Measurements from ENCODE around the gene STAC2.
"Not testable (repeated sequence)": the region's sequence is repeated elsewhere in the genome, so short reads cannot be mapped to it uniquely, and the experiment has no call there.

The STAC2 gene

DNA sequence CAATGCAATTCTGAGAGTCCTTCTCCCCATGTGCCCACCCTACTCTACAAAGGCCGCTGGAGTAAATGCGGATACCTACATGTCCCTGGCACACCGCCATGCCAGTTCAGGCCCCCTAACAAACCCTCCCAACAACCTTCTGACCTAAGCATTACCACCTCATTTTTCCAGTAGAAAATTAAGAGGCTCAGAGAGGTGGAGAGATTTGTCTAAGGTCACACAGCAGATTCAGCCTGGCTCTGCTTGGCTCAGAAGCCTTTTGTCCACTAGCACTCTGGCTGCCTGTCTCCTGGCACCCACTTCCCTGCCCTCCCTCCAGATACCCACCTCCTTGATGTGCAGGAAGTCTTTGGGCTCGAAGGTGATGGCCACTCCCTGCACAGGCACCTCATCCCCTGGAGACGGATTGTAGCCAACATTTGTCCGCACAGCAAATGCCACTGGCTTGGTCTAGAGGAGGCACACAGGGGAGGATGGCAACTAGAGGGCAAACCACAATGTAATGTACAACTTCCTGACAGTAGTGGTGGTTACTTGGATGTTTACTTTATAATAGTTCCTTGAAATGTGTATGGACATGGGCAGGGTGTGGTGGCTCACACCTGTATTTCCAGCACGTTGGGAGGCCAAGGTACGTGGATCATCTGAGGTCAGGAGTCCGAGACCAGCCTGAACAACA lies 38.5 kb downstream of the STAC2 start:
- no peak for DNase-seq (ENCODE audit: low read depth in 3 of 3, low spot score in 1 of 3)

GRCh38 chr17:39186481-39187002 lies 39.2 kb downstream of the STAC2 start:
- DNase-seq (ENCODE audit: low read depth in 3 of 3, low spot score in 1 of 3), result no peak

- no peak for DNase-seq (ENCODE audit: low read depth in 3 of 3, low spot score in 1 of 3)
Measured at GRCh38 chr17:39183720-39184119, 42.0 kb downstream of the STAC2 start.

- no peak for DNase-seq (ENCODE audit: low read depth in 3 of 3, low spot score in 1 of 3)
Measured at GRCh38 chr17:39183045-39183444, 42.7 kb downstream of the STAC2 start.

- no peak for DNase-seq (ENCODE audit: low read depth in 3 of 3, low spot score in 1 of 3)
Measured at GRCh38 chr17:39181303-39181702, 44.4 kb downstream of the STAC2 start.

DNA sequence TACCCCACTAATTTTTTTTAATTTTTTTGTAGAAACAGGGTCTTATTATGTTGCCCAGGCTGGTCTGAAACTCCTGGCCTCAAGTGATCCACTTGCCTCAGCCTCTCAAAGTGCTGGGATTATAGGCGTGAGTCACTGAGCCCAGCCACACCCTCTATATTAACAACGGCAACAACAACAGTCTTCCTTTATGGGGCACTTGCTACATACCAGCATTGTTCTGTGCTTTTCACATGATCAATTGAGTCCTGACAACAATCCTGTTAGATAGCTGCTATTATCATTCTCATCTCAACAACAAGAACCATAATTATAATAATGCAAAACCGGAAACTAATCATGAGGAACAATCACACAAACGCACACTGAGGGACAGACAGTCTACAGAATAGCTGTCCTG lies 47.2 kb downstream of the STAC2 start:
- DNase-seq (ENCODE audit: low read depth in 3 of 3, low spot score in 1 of 3), result no peak

DNA sequence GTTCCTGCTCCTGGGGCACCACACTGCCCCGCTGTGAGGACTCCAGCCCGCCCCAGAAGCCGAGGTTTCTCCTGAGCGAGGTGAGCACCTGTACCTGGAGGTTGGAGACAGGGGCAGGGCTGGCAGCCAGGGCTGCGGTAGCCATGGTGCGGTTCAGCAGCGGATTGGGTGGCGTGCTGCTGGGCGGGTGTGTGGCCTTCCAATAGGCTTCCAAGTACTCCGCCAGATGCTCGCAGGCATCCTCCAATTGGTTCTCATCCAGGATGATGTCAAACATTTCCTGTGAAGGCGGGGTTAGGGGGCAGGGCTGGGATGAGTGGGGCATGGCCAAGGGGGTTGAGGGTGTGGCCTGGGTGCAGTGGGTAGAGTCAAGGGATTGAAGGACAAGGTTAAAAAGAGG lies 48.5 kb downstream of the STAC2 start:
- DNase-seq (ENCODE audit: low read depth in 3 of 3, low spot score in 1 of 3), result no peak

- DNase-seq (ENCODE audit: low read depth in 3 of 3, low spot score in 1 of 3), result no peak
Measured at GRCh38 chr17:39175695-39176093, 50.1 kb downstream of the STAC2 start.

DNA sequence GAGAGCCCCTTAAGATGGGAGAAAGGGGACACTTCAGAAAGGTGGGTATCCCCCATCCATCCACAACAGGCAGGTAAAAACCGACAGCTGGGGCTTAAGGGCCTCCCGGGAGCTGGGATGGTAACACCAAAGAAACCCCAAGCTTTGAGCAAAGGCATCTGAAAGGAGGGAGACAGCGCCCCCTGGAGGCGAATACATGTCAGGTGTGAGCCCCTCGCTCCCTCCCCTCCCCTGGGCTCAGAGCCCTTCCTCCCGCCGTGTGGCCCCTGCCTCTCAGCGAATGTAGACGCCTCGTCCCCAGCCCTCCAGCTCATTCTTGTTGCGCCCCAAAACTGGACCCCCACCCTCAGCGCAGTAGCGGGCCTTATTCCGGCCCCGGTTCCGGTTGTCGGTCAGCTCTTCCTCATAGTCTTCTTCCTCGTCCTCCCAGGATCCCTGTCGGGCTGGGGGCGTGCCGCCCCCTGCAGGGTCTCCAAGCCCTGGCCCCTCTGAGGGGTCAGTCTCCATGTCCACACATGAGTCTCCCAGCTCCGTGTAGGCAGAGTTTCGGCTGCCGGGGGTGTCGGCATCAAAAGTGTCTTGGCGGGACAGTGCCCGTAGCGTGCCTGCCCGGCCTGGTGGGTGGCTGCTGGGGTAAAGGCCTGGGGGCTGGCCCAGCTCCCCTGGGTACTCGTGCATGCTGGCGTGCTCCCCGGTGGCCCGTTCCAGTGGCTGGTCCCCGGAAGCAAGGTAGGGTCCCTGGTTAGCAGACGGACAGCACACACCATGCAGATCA lies 50.6 kb downstream of the STAC2 start:
- DNase-seq (ENCODE audit: low read depth in 3 of 3, low spot score in 1 of 3), result peak; percentile 47 to 70 (median 50)

DNA sequence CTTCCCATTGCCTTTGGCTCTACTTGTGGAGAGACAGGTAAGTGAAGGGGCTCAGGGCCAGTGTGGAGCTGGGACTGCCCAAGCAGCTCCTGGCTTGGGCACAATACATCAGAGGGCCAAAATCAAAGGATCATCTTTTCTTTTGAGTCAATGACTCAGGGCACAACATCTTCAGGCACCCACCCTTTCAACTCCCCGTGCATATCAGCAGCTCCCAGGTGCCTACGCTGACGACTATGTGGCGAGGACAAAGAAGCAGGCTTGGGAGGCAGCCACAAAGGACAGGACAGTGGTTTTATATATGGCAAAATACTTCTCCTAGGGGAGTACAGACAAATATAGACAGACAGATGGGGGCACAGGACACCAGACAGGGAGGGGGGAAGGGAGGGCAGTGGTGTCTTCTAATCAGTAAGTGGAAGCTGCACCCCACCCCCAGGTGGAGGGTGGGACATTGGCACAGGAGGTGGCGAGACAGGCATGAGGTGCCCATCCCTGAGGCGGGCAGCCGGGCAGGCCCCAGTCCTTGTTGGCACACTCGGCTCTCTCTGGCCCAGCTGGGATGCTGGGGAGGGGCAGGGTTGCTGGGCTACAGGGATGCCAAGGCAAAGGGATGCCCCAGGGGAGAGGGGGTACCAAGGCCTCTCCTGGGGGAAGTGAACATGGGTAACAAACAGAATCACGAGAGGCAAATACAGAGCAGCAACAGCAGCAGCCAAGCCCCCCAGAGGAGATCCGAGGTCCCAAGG lies 52.0 kb downstream of the STAC2 start:
- no peak for DNase-seq (ENCODE audit: low read depth in 3 of 3, low spot score in 1 of 3)

DNA sequence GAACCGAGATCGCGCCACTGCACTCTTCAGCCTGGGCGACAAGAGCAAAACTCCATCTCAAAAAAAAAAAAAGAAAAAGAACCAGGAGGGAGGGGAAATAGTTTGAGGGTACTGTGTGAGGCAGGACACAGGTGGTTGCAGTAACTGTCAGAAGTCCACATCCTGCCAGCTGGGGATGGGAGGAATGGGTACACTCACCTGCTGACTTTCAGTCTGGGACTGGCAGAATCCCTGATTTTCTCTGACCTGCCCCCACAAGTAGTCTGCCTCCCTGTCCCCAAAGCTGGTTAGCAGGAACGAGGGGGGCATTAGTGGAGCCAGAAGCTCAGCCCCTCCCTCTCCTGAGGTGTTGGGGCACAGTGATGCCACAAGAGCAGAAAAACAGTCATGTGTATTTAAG lies 52.7 kb downstream of the STAC2 start:
- no peak for DNase-seq (ENCODE audit: low read depth in 3 of 3, low spot score in 1 of 3)

DNA sequence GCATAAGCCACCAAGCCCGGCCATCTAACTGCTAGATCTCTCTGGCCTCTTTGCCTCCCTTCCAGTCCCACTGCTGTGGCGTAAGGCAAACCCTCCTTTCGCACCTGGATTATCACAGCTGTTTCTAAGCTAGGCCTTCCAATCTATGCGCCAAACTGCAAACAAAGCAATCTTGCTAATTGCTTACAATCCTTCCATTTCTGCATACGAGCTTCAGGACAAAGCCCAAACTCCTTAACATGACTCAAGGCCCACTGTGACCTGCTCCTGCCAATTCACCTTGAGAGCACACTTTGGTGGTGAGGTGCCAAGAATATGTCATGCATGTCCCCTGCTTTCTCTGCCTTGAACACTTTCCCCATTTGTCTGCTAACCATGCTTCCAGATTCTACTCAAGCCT lies 53.8 kb downstream of the STAC2 start:
- DNase-seq (ENCODE audit: low read depth in 3 of 3, low spot score in 1 of 3), result no peak

DNA sequence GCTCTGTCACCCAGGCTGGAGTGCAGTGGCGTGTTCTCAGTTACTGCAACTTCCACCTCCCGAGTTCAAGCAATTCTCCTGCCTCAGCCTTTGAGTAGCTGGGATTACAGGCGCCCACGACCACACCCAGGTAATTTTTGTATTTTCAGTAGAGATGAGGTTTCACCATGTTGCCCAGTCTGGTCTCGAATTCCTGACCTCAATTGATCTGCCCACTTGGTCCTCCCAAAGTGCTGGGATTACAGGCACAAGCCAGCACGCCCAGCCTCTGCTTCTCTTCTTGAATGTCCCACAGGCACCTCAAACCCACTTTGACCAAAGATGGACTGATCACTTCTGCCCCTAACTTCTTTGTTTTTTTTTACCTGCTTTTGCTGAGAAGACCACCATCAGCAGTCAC lies 55.2 kb downstream of the STAC2 start:
- no peak for DNase-seq (ENCODE audit: low read depth in 3 of 3, low spot score in 1 of 3)

- DNase-seq (ENCODE audit: low read depth in 3 of 3, low spot score in 1 of 3), result no peak
Measured at GRCh38 chr17:39170109-39170508, 55.6 kb downstream of the STAC2 start.

DNA sequence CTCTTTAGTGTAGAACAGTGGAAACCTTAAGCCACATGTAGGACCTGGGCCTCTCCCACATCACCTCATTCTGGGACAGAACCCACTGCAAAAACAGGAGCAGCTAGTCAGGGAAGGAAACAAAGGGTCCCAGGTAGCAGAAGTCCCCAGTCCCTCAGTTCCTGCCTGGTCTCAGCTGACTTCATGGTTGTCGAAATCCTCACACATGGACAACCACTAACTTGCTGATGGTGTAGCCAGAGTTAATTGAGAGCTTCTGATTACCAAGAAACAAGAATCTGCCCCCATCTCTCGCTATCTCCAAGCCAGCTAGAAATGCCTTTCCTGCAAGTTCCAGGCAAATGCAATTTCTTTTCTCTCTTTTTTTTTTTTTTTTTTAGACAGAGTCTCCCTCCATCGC lies 56.2 kb downstream of the STAC2 start:
- no peak for DNase-seq (ENCODE audit: low read depth in 3 of 3, low spot score in 1 of 3)

- DNase-seq (ENCODE audit: low read depth in 3 of 3, low spot score in 1 of 3), result no peak
Measured at GRCh38 chr17:39169101-39169500, 56.6 kb downstream of the STAC2 start.

DNA sequence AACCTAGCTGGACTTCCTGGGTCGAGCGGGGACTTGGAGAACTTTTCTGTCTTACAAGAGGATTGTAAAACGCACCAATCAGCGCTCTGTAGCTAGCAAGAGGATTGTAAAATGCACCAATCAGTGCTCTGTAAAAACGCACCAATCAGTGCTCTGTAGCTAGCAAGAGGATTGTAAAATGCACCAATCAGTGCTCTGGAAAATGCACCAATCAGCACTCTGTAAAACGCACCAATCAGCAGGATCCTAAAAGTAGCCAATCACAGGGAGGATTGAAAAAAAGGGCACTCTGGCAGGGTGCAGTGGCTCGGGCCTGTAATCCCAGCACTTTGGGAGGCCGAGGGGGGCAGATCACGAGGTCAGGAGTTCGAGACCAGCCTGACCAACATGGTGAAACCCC lies 57.2 kb downstream of the STAC2 start:
- not testable (repeated sequence) for DNase-seq (ENCODE audit: low read depth in 3 of 3, low spot score in 1 of 3)

DNA sequence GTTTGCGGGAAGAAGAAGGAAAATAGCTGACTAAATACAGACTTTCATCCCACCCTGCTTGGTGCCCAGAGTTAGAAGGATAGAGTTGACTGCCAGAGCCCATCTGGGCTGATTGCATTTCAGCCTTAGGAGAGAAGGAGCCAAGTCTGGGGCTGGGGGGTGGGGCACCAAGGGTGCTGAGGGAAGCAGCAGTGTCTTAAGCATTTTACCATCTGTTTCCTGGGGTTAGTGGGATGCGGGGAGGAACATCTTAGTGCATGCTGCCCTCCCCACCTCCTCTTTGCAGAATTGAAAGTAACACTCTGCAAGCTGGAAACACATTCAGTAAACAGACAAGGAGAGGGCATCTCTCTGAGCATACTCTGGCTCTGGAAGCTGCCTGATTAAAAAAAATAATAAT lies 58.3 kb downstream of the STAC2 start:
- no peak for DNase-seq (ENCODE audit: low read depth in 3 of 3, low spot score in 1 of 3)

GRCh38 chr17:39166437-39167335 lies 59.1 kb downstream of the STAC2 start:
- DNase-seq (ENCODE audit: low read depth in 3 of 3, low spot score in 1 of 3), result no peak

DNA sequence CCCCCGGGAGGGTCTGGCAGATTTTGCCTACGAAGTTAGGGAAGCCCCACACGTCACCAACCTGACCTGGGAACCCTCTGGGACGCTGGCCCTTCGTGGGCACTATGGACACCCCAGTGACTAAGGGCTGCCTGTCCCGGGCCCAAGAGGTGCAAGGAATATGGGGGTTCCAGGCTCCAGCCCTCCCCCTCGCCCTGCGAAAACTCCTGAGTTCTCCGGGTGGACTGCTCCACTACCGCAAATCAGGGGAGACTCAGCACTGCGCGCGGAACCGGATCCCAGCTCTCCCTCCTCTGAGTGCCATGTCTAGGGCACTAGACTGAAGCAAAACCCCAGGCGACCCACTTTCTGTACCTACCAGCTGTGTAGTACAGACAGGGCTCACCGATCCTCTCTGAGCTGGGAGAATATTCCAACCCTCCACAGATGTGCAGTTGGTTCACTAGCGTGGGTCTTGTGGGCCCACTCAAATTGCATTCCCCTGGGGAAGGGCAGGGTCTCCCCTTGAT lies 59.9 kb downstream of the STAC2 start, which contains the start of gene ARL5C:
ARL5C (minus strand) TSS at position 321 of the 509 bp plus-strand sequence. CDS start 401 bp downstream, outside the sequence.
- no peak for DNase-seq (ENCODE audit: low read depth in 3 of 3, low spot score in 1 of 3)
